K562 (cell line): Measurements from ENCODE around the gene SLC3A2. TPM values are rescaled to one million over a fixed set of nuclear protein-coding genes. Genes with fewer than 3 reads are reported as not detected.
A peak's percentile ranks its signal among the peaks of the same experiment; 100 is the strongest.

Source experiments
- ARID1B ChIP-seq: fragments of 450-650 bp; IDR thresholded peaks from 2 replicates; pipeline ENCODE4 v1.6.1; 2016; ENCODE audit warnings: antibody characterized with exemption, mild to moderate bottlenecking, inconsistent platforms
- ARID4B ChIP-seq: sonication (generic); formaldehyde crosslinking; IDR thresholded peaks from 2 replicates; pipeline ENCODE4 v1.8.0; 2022; ENCODE audit warnings: mild to moderate bottlenecking, missing genetic modification reagents
- MLX ChIP-seq, 2 experiments: fragments of 450-650 bp in 1 of 2; sonication (generic) in 1 of 2; formaldehyde crosslinking; conservative IDR thresholded peaks; 2 replicates each; pipeline versions ENCODE4 v1.4.0 to v1.8.1; 2020 to 2022; ENCODE audit warnings: mild to moderate bottlenecking in 1 of 2, missing genetic modification reagents in 1 of 2
- NRF1 ChIP-seq, 2 experiments: fragments of 450-650 bp; IDR thresholded peaks in 1 of 2; conservative IDR thresholded peaks in 1 of 2; 2 replicates each; pipeline ENCODE4 v1.6.1; 2014; ENCODE audit warnings: mild to moderate bottlenecking in 2 of 2
- RFX1 ChIP-seq: fragments of 450-650 bp; IDR thresholded peaks from 2 replicates; pipeline ENCODE4 v1.6.1; 2016; ENCODE audit warnings: mild to moderate bottlenecking, moderate library complexity
- SIN3A ChIP-seq, 2 experiments: fragments of 150-350 bp in 1 of 2; IDR thresholded peaks; 2 replicates each; pipeline ENCODE4 v1.6.1; 2011 to 2016; ENCODE audit warnings: borderline replicate concordance in 2 of 2, low read depth in 2 of 2, low read length in 2 of 2, mild to moderate bottlenecking in 2 of 2, moderate library complexity in 2 of 2; ENCODE audit not compliant: control insufficient read depth in 1 of 2
- TCF7 ChIP-seq: sonication (generic); IDR thresholded peaks from 2 replicates; pipeline ENCODE4 v1.6.1; 2016; ENCODE audit warnings: antibody characterized with exemption, borderline replicate concordance
- TCF7L2 ChIP-seq: fragments of 150-350 bp; IDR thresholded peaks from 2 replicates; pipeline ENCODE4 v1.6.1; 2016; ENCODE audit warnings: low read depth, mild to moderate bottlenecking, low read length, moderate library complexity
- USF1 ChIP-seq: sonication (generic); formaldehyde crosslinking; IDR thresholded peaks from 2 replicates; pipeline ENCODE4 v1.9.0; 2022; ENCODE audit warnings: mild to moderate bottlenecking, missing genetic modification reagents
- polyA plus RNA-seq, 8 experiments: library from polyadenylated mRNA; depleted of rRNA in 4 of 8; stranded (reverse) in 5 of 8; unstranded in 3 of 8; fragments of >200 nt; fragmentation: Nextera tagmentation in 2 of 8; fragmentation: Illumina TruSeq in 1 of 8; extraction: Ambion mirVana in 2 of 8; extraction: Trizol in 1 of 8; gene quantifications; 2 replicates each; pipeline versions ENCODE4 v1.2.1 to v1.2.3, GENCODE V29; 2011 to 2014; ENCODE audit warnings: inconsistent platforms in 1 of 8, missing spikeins in 1 of 8
- total RNA-seq, 7 experiments: library from RNA; depleted of rRNA in 6 of 7; stranded (reverse); fragments of >200 nt in 6 of 7; fragmentation: Illumina TruSeq in 2 of 7; extraction: Trizol in 2 of 7; gene quantifications; 2 replicates each; pipeline versions ENCODE4 v1.2.1 to v1.2.3, GENCODE V29; 2011 to 2021; ENCODE audit warnings: low replicate concordance in 1 of 7
- TF ChIP-seq, protein P1 (sequence below): fragments of 150-350 bp; IDR thresholded peaks from 2 replicates; pipeline ENCODE4 v1.6.1; 2014; ENCODE audit warnings: low read depth, mild to moderate bottlenecking, low read length, borderline replicate concordance
- TF ChIP-seq, protein P2 (sequence below): fragments of 250-450 bp; sonication (Bioruptor Pico); IDR thresholded peaks from 2 replicates; pipeline ENCODE4 v1.5.0; 2021; ENCODE audit warnings: mild to moderate bottlenecking, moderate library complexity

Gene SLC3A2
- total and polyA plus RNA-seq, 9 of the 15 experiments (the other 6 are each of a cell fraction or from before 2014, with no cell fraction given): 20.0 to 296 (median 214) TPM

DNA sequence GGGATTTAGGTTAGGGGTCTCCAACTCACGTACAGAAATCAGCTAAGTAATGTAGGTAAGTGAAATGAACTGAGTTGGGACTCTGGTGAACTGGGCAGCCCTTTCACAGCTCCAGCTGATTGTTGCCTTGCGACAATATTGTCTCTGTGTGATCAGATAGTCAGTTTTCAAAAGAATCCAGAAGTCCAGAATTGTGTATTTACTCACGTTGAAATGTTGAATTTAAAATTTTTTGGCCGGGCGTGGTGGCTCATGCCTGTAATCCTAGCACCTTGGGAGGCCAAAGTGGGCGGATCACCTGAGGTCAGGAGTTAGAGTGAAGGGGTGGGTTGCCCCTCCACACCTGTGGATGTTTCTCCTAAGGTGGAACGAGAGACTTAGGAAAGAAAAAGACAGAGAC is 22.5 kb upstream of the SLC3A2 start (continued):
- TF ChIP-seq SIN3A (IDR thresholded peaks at IDR 0.05; ENCODE audit: borderline replicate concordance in 2 of 2, control insufficient read depth in 1 of 2, low read depth in 2 of 2, low read length in 2 of 2) (peak; percentile 46 to 77; a peak in 2 of 4 replicates), ARID1B (no peak), ARID4B (CRISPR knock-in tag) (0 out of 2 replicates have a peak, but pooled peaks have one; percentile 29), TCF7 (no peak), USF1 (CRISPR knock-in tag) (0 out of 2 replicates have a peak, but pooled peaks have one; percentile 18), NRF1 (conservative IDR thresholded peaks at IDR 0.05 in 1 of 2, IDR thresholded peaks at IDR 0.05 in 1 of 2) (no peak), MLX (CRISPR knock-in tag; conservative IDR thresholded peaks at IDR 0.05) (no peak), RFX1 (peak; percentile 49; the same call in 1 of the 2 replicates), TCF7L2 (no peak)
- TF ChIP-seq, protein P1, sequence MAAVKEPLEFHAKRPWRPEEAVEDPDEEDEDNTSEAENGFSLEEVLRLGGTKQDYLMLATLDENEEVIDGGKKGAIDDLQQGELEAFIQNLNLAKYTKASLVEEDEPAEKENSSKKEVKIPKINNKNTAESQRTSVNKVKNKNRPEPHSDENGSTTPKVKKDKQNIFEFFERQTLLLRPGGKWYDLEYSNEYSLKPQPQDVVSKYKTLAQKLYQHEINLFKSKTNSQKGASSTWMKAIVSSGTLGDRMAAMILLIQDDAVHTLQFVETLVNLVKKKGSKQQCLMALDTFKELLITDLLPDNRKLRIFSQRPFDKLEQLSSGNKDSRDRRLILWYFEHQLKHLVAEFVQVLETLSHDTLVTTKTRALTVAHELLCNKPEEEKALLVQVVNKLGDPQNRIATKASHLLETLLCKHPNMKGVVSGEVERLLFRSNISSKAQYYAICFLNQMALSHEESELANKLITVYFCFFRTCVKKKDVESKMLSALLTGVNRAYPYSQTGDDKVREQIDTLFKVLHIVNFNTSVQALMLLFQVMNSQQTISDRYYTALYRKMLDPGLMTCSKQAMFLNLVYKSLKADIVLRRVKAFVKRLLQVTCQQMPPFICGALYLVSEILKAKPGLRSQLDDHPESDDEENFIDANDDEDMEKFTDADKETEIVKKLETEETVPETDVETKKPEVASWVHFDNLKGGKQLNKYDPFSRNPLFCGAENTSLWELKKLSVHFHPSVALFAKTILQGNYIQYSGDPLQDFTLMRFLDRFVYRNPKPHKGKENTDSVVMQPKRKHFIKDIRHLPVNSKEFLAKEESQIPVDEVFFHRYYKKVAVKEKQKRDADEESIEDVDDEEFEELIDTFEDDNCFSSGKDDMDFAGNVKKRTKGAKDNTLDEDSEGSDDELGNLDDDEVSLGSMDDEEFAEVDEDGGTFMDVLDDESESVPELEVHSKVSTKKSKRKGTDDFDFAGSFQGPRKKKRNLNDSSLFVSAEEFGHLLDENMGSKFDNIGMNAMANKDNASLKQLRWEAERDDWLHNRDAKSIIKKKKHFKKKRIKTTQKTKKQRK: no peak
- TF ChIP-seq, protein P2, sequence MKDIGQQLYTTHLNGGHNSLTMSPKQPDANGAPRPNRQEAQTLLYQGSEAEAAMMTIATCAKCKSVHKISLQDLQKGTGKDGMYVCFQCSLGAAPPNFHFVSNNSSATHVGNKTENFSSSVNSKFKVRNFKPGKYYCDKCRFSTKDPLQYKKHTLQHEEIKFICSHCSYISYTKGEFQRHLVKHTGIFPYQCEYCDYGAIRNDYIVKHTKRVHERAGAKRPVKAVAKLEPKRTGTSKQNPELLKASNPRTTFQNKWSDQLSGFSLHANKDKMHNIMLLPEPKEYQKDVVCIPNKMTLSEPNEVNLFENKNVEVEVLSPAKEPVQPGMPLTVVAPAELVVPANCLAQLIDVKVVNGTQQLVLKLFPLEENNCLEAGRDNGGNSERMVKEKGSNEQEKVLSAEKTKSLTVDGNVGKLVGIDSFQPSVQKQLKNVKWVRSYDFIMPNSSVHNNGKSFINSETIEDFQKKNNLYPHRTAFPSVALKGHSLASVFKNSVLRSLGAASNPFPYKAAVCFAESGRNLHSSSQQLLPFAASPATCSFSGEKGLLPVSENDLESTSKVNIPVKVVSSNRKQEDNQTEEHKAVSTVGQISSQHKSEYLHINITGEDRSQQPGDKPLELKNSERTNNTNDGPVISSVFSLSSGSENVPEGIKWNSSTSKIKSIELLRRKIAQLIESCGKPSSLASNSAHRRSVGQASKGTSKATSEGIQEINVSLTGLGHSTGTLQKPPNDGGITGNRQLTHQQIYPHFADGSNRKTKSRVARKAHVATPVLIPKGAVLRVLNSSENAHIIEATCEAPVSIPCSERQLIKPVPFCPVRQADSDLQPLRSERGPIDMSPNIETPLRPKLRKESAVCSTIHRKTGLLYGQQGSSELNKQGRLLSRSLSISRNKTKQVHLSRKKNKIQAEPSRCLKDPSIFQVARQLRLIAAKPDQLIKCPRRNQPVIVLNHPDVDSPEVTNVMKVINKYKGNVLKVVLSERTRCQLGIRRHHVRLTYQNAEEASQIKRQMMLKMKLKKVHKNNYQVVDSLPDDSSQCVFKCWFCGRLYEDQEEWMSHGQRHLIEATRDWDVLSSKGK: no peak
